Measurements from ENCODE around the gene VWA3B. TPM values are rescaled to one million over a fixed set of nuclear protein-coding genes. Genes with fewer than 3 reads are reported as not detected.
"Not testable (repeated sequence)": the region's sequence is repeated elsewhere in the genome, so short reads cannot be mapped to it uniquely, and the experiment has no call there.

VWA3B gene
- total and polyA plus RNA-seq, 4 donors = 0.36 to 1.1 (median 1.0) TPM; not detected in 1

GRCh38 chr2:98137196-98137595 lies 50.2 kb downstream of the VWA3B start:
- Histone ChIP-seq H3K4me3 (ENCODE audit: low read length in 2 of 2) (no peak overlapping the region), H3K36me3 (ENCODE audit: control insufficient read depth in 1 of 2, insufficient read depth in 2 of 2, low read length in 1 of 2) (no peaks in the 10 kb centered on the region), H3K27ac (ENCODE audit: low read depth in 1 of 2, low read length in 2 of 2) (no peak overlapping the region), H3K27me3 (ENCODE audit: control insufficient read depth in 1 of 2, insufficient read depth in 2 of 2, low read length in 1 of 2) (no peaks in the 10 kb centered on the region), H3K4me1 (ENCODE audit: control insufficient read depth in 1 of 2, insufficient read depth in 2 of 2, low read length in 2 of 2) (no peaks in the 10 kb centered on the region), H3K9me3 (ENCODE audit: control insufficient read depth, low read length) (no peaks in the 10 kb centered on the region)
- ATAC-seq (ENCODE audit: low FRiP score) (no peak), DNase-seq (no peak)
- intact Hi-C loops (cut with DNase I) = loop anchor here in 1 of 2 donors (10.0 kb wide), 1 partner anchor 68 kb away; no protein-coding TSS in a partner anchor

- not testable (repeated sequence) for H3K9me3 ChIP-seq (ENCODE audit: control insufficient read depth, low read length); H3K4me3 ChIP-seq (ENCODE audit: low read length in 2 of 2); DNase-seq; H3K4me1 ChIP-seq (ENCODE audit: control insufficient read depth in 1 of 2, insufficient read depth in 2 of 2, low read length in 2 of 2); H3K27ac ChIP-seq (ENCODE audit: low read depth in 1 of 2, low read length in 2 of 2); H3K27me3 ChIP-seq (ENCODE audit: control insufficient read depth in 1 of 2, insufficient read depth in 2 of 2, low read length in 1 of 2); ATAC-seq (ENCODE audit: low FRiP score); H3K36me3 ChIP-seq (ENCODE audit: control insufficient read depth in 1 of 2, insufficient read depth in 2 of 2, low read length in 1 of 2)
- intact Hi-C loops (cut with DNase I) = loop anchor here in 1 of 2 donors (10.0 kb wide), 1 partner anchor 66 kb away; no protein-coding TSS in a partner anchor
- WGBS, 2 donors = 97% methylated on average over 18 to 28 of the region's 28 CpGs
These were observed 52.0 kb downstream of the VWA3B start for GRCh38 chr2:98138978-98139377.

- Histone ChIP-seq H3K4me1 (ENCODE audit: control insufficient read depth in 1 of 2, insufficient read depth in 2 of 2, low read length in 2 of 2) (no peaks in the 10 kb centered on the region), H3K27ac (ENCODE audit: low read depth in 1 of 2, low read length in 2 of 2) (no peak overlapping the region), H3K36me3 (ENCODE audit: control insufficient read depth in 1 of 2, insufficient read depth in 2 of 2, low read length in 1 of 2) (no peaks in the 10 kb centered on the region), H3K4me3 (ENCODE audit: low read length in 2 of 2) (no peak overlapping the region), H3K9me3 (ENCODE audit: control insufficient read depth, low read length) (no peaks in the 10 kb centered on the region), H3K27me3 (ENCODE audit: control insufficient read depth in 1 of 2, insufficient read depth in 2 of 2, low read length in 1 of 2) (no peaks in the 10 kb centered on the region)
- no peak for DNase-seq
- no peak for ATAC-seq (ENCODE audit: low FRiP score)
- intact Hi-C loops (cut with DNase I) = loop anchor here (5.0 to 10.0 kb wide), 3 partner anchors 115 to 328 kb away; partner anchors contain the start of gene TMEM131 (in 1 of the 2)
- 78% methylated on average over 5 of the region's 5 CpGs for WGBS, 2 donors
These were observed 53.2 kb downstream of the VWA3B start for GRCh38 chr2:98140210-98140609.

- H3K4me3 ChIP-seq (ENCODE audit: low read length in 2 of 2) = no peak overlapping the region
- intact Hi-C loops (cut with DNase I) = loop anchor here (5.0 to 10.0 kb wide), 3 partner anchors 113 to 330 kb away; partner anchors contain the start of gene TMEM131 (in 1 of the 2)
- peaks cover 0 to 2% of the 10 kb centered on the region in 2 donors for H3K4me1 ChIP-seq (ENCODE audit: control insufficient read depth in 1 of 2, insufficient read depth in 2 of 2, low read length in 2 of 2)
- no peaks in the 10 kb centered on the region for H3K27me3 ChIP-seq (ENCODE audit: control insufficient read depth in 1 of 2, insufficient read depth in 2 of 2, low read length in 1 of 2)
- DNase-seq (no peak), ATAC-seq (ENCODE audit: low FRiP score) (no peak)
- no peaks in the 10 kb centered on the region for H3K9me3 ChIP-seq (ENCODE audit: control insufficient read depth, low read length)
- no peaks in the 10 kb centered on the region for H3K36me3 ChIP-seq (ENCODE audit: control insufficient read depth in 1 of 2, insufficient read depth in 2 of 2, low read length in 1 of 2)
- 76 to 78% methylated on average over 6 of the region's 6 CpGs for WGBS, 2 donors
- H3K27ac ChIP-seq (ENCODE audit: low read depth in 1 of 2, low read length in 2 of 2) = no peak overlapping the region
These were observed 55.3 kb downstream of the VWA3B start for GRCh38 chr2:98142106-98142791.

- intact Hi-C loops (cut with DNase I) = loop anchor here (10.0 kb wide), 2 partner anchors 110 to 150 kb away; partner anchors contain the start of gene TMEM131 (in 1 of the 2)
- Histone ChIP-seq H3K4me1 (ENCODE audit: control insufficient read depth in 1 of 2, insufficient read depth in 2 of 2, low read length in 2 of 2) (peaks cover 0 to 2% of the 10 kb centered on the region in 2 donors), H3K27me3 (ENCODE audit: control insufficient read depth in 1 of 2, insufficient read depth in 2 of 2, low read length in 1 of 2) (no peaks in the 10 kb centered on the region), H3K27ac (ENCODE audit: low read depth in 1 of 2, low read length in 2 of 2) (peak overlapping the region in 1 of 2 donors; percentile 80), H3K4me3 (ENCODE audit: low read length in 2 of 2) (no peak overlapping the region), H3K36me3 (ENCODE audit: control insufficient read depth in 1 of 2, insufficient read depth in 2 of 2, low read length in 1 of 2) (no peaks in the 10 kb centered on the region), H3K9me3 (ENCODE audit: control insufficient read depth, low read length) (no peaks in the 10 kb centered on the region)
- no peak for DNase-seq
- ATAC-seq (ENCODE audit: low FRiP score) = peak; percentile 48
- WGBS, 2 donors = 6 to 8% methylated on average over 3 of the region's 3 CpGs
These were observed 58.1 kb downstream of the VWA3B start for GRCh38 chr2:98145070-98145469.

- intact Hi-C loops (cut with DNase I) = loop anchor here (10.0 kb wide), 2 partner anchors 107 to 153 kb away; partner anchors contain the start of gene TMEM131 (in 1 of the 2)
- DNase-seq; H3K36me3 ChIP-seq (ENCODE audit: control insufficient read depth in 1 of 2, insufficient read depth in 2 of 2, low read length in 1 of 2); H3K4me3 ChIP-seq (ENCODE audit: low read length in 2 of 2); H3K27ac ChIP-seq (ENCODE audit: low read depth in 1 of 2, low read length in 2 of 2); H3K27me3 ChIP-seq (ENCODE audit: control insufficient read depth in 1 of 2, insufficient read depth in 2 of 2, low read length in 1 of 2); H3K4me1 ChIP-seq (ENCODE audit: control insufficient read depth in 1 of 2, insufficient read depth in 2 of 2, low read length in 2 of 2); H3K9me3 ChIP-seq (ENCODE audit: control insufficient read depth, low read length); ATAC-seq (ENCODE audit: low FRiP score): not testable (repeated sequence)
- WGBS, 2 donors = 96 to 100% methylated on average over 1 of the region's 1 CpG
These were observed 60.9 kb downstream of the VWA3B start for GRCh38 chr2:98147900-98148299.

GRCh38 chr2:98148595-98149332 lies 61.8 kb downstream of the VWA3B start:
- intact Hi-C loops (cut with DNase I) = loop anchor here (10.0 kb wide), 2 partner anchors 106 to 154 kb away; partner anchors contain the start of gene TMEM131 (in 1 of the 2)
- peak overlapping the region; percentile 1 to 33 for H3K4me3 ChIP-seq (ENCODE audit: low read length in 2 of 2)
- DNase-seq (no peak), ATAC-seq (ENCODE audit: low FRiP score) (no peak)
- H3K4me1 ChIP-seq (ENCODE audit: control insufficient read depth in 1 of 2, insufficient read depth in 2 of 2, low read length in 2 of 2) = peaks cover 0 to 3% of the 10 kb centered on the region in 2 donors
- H3K9me3 ChIP-seq (ENCODE audit: control insufficient read depth, low read length) = no peaks in the 10 kb centered on the region
- no peaks in the 10 kb centered on the region for H3K27me3 ChIP-seq (ENCODE audit: control insufficient read depth in 1 of 2, insufficient read depth in 2 of 2, low read length in 1 of 2)
- peak overlapping the region in 1 of 2 donors; percentile 55 for H3K27ac ChIP-seq (ENCODE audit: low read depth in 1 of 2, low read length in 2 of 2)
- 2 to 7% methylated on average over 3 of the region's 3 CpGs for WGBS, 2 donors
- H3K36me3 ChIP-seq (ENCODE audit: control insufficient read depth in 1 of 2, insufficient read depth in 2 of 2, low read length in 1 of 2) = no peaks in the 10 kb centered on the region

GRCh38 chr2:98149333-98149697 lies 62.3 kb downstream of the VWA3B start:
- Histone ChIP-seq H3K36me3 (ENCODE audit: control insufficient read depth in 1 of 2, insufficient read depth in 2 of 2, low read length in 1 of 2) (no peaks in the 10 kb centered on the region), H3K4me1 (ENCODE audit: control insufficient read depth in 1 of 2, insufficient read depth in 2 of 2, low read length in 2 of 2) (peaks cover 0 to 3% of the 10 kb centered on the region in 2 donors), H3K9me3 (ENCODE audit: control insufficient read depth, low read length) (no peaks in the 10 kb centered on the region), H3K4me3 (ENCODE audit: low read length in 2 of 2) (peak overlapping the region; percentile 1 to 33), H3K27me3 (ENCODE audit: control insufficient read depth in 1 of 2, insufficient read depth in 2 of 2, low read length in 1 of 2) (no peaks in the 10 kb centered on the region), H3K27ac (ENCODE audit: low read depth in 1 of 2, low read length in 2 of 2) (peak overlapping the region in 1 of 2 donors; percentile 64)
- 4 to 5% methylated on average over 4 of the region's 4 CpGs for WGBS, 2 donors
- intact Hi-C loops (cut with DNase I) = loop anchor here (10.0 kb wide), 2 partner anchors 105 to 155 kb away; partner anchors contain the start of gene TMEM131 (in 1 of the 2)
- peak; percentile 57 for ATAC-seq (ENCODE audit: low FRiP score)
- no peak for DNase-seq
